HG03025 (cell line): ENCODE data around the gene SMIM32.

Experiments
- ATAC-seq: cut with Tn5 transposase; IDR thresholded peaks from one replicate; pipeline ENCODE4 v1.9.1; 2021; ENCODE audit warnings: mild to moderate bottlenecking, moderate library complexity; ENCODE audit not compliant: unreplicated experiment, low FRiP score

SMIM32 gene

DNA sequence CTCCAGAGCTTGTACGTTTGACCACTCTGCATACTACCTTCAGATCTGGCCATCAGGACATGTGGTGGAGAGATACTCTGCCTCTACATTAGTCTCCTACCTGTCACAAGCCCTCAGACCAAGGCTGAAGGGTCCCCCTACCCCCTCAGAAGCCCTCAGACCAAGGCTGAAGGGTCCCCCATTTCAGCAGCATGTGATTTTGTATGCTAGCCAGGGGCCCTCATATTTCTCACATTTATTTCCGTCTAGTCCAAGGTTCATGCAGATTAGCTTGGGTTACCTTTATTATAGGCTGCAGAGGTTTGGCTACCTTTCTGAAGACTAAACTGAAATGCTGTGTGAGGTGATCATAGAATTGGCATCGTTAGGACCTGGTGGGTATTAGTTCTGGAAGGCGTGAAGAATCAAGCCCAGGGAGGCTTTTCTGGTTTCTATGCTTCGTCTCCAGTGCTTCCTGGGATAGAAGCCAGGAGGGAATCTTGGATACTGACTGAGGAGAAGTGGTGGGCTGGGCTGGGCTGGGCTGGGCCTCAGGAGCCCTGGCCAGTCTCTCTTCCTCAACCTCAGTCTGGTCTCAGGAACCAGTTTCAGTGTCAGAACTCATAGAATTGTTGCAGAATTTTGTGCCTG is 2.8 kb downstream of the SMIM32 start:
- ATAC-seq: no peak

GRCh38 chr5:136188859-136189258 is 4.1 kb downstream of the SMIM32 start:
- ATAC-seq: no peak

DNA sequence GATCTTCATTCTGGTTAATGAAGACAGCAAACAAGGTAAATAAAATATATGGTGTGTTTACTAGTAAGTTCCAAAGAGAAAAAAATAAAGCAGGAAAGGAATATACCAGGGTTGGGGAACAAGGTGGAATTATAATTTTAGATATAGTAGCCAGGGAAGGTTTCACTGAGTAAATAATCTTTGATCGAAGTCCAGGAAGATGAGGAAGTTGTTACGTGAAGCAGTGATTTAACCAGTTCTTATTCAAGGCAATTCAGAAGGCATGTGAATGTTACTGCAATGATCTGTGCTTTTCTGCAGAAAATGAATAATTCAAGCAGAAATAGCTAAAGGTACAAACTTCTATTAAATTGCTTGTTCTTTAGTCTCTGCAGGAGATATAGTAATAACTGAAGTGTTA is 6.2 kb downstream of the SMIM32 start:
- ATAC-seq: no peak

DNA sequence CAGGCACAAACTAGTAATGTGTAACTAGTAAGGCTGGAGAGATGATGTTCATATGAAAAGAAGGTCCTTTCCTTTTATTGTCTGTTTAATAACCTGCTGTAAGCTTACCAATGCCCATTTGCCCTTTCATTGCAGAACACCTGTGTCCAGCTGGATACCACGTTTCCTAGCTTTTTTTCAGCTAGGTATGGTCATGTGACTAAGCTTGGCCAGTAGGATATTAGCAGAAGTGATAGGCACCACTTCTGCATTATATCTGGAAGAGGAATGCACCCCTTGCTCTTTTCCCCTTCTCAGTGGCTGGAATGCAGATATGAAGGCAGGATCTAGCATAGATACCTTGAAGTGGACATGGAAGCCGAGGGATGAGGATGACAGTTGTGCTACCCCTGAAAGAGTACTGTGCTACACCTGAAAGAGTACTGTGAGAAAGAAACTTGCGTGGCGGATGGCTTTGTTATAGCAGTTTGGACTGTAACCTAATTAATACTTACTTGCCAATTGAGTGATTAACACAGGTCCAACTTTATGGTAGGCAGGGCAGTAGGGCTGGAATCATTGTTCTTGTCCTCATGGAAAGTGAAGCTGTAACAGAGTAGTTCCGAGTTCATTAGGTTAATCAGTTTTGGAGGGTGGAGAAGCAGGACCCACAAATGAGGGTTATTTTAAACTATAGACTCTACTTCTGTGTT is 6.8 kb downstream of the SMIM32 start:
- no peak for ATAC-seq

GRCh38 chr5:136182618-136183017 is 10.3 kb downstream of the SMIM32 start:
- ATAC-seq: no peak

GRCh38 chr5:136174021-136174659 is 18.8 kb downstream of the SMIM32 start:
- ATAC-seq: no peak

DNA sequence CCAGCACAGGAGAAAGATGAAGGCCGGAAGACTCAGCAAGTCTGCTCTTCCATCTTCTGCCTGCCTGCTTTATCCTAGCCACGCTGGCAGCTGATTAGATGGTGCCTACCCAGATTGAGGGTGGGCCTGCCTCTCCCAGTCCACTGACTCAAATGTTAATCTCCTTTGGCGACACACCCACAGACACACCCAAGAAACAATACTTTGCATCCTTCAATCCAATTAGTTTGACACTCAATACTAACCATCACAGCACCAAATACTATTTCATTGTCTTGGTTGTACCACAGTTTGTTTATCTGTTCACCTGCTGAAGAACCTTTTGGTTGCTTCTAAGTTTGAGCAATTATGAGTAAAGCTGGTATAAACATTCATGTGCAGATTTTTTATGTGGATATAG is 23.7 kb downstream of the SMIM32 start:
- no peak for ATAC-seq

DNA sequence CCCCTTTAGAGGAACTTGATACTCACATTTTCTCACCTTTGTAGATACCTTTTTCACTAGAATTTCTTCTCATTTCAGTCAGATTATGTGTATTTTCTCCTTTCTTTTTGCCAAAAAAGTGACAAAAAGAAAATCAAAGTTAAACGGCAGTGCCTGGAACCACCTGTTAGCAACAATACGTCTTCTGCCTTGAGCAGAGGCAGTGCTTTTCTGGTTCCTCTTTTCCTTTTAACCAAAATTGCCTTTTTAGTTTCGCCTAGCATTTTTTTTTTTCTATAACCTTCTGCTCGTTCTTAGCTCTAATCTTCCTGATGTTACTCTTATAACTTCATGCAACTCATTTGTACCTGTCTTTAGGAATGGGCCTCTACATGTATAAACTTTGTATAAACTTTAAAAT is 26.1 kb downstream of the SMIM32 start:
- peak; percentile 71 for ATAC-seq

DNA sequence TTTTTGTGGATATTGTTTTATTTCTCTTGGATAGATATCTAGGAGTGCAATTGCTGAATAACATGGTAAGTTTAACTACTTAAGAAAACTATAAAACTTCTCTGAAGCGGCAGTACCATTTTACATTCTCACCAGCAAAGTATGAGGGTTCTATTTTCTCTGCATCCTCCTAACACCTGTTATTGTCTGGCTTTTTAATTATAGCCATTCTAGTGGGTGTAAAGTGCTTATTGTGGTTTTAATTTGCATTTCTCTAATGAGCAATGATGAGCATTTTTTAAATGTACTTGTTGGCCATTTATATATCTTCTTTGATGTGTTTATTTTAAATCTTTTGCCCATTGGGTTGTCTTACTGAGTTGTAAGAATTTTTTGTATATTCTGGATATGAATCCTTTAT is 28.7 kb downstream of the SMIM32 start:
- ATAC-seq: no peak

GRCh38 chr5:136162008-136162407 is 31.0 kb downstream of the SMIM32 start:
- no peak for ATAC-seq

DNA sequence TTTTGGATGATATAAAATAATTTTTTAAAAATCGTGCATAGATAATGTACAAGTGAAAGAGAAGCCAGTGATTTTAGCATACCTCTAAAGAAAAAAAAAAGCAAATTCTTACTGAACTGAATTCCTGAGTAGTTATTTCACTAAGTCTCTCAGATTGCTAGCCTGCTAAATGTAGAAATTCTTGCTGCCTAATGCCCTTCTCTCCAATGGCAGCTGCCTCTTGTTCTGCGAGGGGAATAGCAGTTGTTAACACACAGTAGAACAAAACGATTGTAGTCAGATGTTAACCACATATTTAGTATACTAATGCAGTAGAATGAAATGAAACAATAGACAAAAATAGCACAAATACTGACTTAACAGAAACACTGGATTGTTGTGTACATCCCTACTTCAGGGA is 33.5 kb downstream of the SMIM32 start:
- no peak for ATAC-seq

GRCh38 chr5:136157514-136157913 is 35.4 kb downstream of the SMIM32 start:
- no peak for ATAC-seq

- ATAC-seq: no peak
Observed at GRCh38 chr5:136155761-136156160, 37.2 kb downstream of the SMIM32 start.

GRCh38 chr5:136155078-136155477 is 37.9 kb downstream of the SMIM32 start:
- no peak for ATAC-seq

DNA sequence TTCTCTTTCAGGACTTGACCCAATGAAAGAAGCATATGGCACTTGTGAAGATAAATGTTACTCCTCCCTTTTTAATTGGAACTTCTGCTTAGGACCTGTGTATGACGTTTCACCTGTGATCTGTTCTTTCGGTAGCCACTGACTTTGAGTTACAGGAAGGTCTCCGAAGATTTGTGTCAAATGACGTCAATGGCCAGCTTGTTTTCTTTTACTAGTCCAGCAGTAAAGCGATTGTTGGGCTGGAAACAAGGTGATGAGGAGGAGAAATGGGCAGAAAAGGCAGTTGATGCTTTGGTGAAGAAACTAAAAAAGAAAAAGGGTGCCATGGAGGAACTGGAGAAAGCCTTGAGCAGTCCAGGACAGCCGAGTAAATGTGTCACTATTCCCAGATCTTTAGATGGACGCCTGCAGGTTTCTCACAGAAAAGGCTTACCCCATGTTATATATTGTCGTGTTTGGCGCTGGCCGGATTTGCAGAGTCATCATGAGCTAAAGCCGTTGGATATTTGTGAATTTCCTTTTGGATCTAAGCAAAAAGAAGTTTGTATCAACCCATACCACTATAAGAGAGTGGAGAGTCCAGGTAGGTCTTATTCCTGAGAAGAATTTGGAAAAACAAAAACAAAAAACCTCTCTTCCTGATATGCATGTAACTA is 39.3 kb downstream of the SMIM32 start:
- ATAC-seq: no peak

GRCh38 chr5:136149891-136150290 is 43.1 kb downstream of the SMIM32 start:
- ATAC-seq: no peak

- no peak for ATAC-seq
Observed at GRCh38 chr5:136147632-136148031, 45.3 kb downstream of the SMIM32 start.

DNA sequence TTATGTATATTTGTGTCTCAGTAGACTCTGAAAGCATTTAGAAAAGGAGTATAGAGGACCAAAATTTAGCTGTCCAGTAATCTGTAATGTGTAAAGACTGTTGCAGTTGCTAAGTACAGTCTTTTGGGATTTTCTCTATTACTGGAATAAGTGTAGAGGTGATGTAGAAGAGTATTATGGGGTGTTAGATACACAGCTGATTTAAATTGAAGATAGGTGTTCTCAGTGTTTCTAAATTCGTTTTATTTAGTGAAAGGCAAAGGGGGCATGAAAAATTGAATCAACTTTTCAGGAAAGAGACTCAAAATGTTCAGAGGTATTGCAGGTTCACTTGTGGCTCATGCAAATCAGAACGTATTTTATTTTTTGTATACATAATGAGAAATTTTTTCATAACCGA is 46.8 kb downstream of the SMIM32 start:
- ATAC-seq: no peak

DNA sequence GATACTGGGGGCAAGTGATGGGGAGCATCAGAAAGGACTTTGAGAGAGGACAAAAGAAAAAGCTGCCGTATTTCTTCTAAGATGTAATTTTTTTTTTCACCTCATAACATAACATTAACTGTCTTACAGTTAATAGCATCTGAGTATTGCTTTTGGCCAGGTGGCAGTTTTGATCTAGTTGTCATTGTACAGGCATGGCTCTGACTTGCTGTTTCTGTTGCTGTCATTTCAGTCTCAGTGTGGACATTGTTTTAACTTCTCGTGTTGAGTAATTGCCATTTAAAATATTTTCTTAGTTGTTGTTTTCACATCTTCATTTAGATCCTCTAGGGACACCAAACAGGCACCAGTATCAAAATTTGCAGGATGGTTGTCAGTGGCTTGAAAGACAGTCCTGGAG is 47.9 kb downstream of the SMIM32 start:
- peak; percentile 81 for ATAC-seq

DNA sequence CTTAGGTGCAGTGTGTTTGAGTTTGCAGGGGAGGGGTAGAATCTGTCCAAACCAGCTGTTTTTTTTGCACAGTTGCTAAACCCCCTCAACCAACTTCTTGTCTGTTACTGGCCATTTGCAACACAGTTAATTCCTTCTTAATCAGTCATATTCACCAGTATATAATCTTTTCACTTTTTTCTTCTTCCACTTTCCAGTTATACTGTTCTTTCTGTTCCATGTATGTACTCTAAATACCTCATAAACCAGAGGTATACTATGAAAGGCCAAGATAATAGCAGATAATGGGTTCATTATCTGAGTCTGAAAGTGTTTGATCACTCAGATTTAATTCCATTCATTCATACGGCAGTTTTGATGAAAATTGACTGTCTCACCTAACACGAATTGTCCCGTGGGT is 49.2 kb downstream of the SMIM32 start:
- ATAC-seq: no peak

DNA sequence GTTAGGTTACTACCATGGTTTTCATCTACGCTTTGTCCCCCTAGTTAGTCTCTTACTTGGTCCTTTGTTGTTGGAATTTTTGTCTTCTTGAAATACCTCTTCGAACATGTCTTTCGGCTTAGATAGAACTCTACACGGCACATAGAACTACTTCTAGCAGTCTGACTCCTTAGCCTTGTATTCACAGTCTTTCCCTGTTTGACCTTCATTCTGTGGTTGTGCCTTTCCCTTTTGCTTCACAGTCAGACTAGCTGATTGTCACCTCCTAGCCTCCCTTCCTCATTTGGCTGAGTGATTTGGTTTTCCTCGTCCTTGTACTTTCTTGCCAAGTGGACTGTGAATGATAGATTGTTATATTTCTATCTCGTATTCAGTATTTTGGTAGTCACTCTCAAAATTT is 49.6 kb downstream of the SMIM32 start:
- no peak for ATAC-seq
